Mononuclear cell (primary cell): ENCODE measurements around the gene DGKZ. TPM values are rescaled to one million over a fixed set of nuclear protein-coding genes. Genes with fewer than 3 reads are reported as not detected.

ENCODE experiments used
- H3K27me3 ChIP-seq: 2 replicates; pipeline ENCODE4 v1.6.0; 2011; ENCODE audit warnings: low read length, control low read depth; ENCODE audit not compliant: insufficient read depth
- H3K4me1 ChIP-seq: 2 replicates; pipeline ENCODE4 v1.5.1; 2011; ENCODE audit warnings: mild to moderate bottlenecking, low read length, control low read depth; ENCODE audit not compliant: insufficient read depth
- H3K4me3 ChIP-seq: 2 replicates; pipeline ENCODE4 v1.5.1; 2011; ENCODE audit warnings: mild to moderate bottlenecking, low read length, moderate library complexity
- H3K9me3 ChIP-seq: 2 replicates; pipeline ENCODE4 v1.5.1; 2011; ENCODE audit warnings: low read depth, mild to moderate bottlenecking, control low read depth, low read length
- total RNA-seq: library from RNA; depleted of rRNA; stranded (reverse); fragments of >200 nt; gene quantifications from one replicate; pipeline ENCODE4 v1.2.3, GENCODE V29; 2012

Gene DGKZ
- total RNA-seq, 1 donor: 90.6 TPM

DNA sequence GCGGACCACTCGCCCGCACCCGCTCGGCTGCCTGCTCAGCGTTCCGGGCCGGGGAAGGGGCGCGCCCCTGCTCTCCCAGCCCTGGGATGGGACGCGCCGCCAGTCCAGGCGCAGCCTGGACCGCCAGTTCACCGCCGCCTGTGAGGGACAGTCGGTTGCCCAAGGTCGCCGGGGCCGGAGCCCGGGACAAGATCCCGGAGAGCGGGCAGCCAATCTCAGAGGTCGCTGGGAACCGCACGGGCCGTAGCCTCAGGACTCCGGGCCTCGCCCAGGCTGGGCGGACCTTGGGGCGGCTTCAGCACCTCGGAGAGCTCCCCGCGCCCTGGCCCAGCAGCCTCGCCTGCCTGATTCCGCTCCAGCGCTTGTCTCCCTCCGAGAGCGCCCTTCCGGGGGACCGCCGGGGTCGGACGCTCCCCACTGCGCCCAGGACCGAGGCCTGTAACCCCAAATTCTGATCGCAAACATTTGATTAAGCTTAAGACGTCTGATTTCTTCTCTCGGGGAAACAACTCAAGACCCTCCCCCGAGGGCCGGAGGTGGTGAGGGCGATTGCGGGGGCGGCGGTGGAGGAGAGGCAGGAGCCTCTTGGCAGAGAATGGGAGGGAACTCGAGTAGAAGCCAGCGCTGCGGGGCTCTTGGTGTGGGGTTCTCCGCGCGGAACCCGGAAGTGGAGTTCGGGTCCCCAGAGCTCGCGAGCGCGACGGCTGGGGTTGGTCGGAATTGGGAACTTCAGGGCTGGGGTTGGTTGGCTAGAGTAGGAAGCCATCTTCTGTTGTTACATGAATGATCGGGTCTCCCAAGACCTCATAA is 45.4 kb downstream of the DGKZ start:
- H3K4me1 ChIP-seq: peaks cover 41% of the 10 kb centered on the region
- peaks cover 46% of the 10 kb centered on the region for H3K27me3 ChIP-seq
- H3K9me3 ChIP-seq: no peaks in the 10 kb centered on the region
- H3K4me3 ChIP-seq: no peak overlapping the region

DNA sequence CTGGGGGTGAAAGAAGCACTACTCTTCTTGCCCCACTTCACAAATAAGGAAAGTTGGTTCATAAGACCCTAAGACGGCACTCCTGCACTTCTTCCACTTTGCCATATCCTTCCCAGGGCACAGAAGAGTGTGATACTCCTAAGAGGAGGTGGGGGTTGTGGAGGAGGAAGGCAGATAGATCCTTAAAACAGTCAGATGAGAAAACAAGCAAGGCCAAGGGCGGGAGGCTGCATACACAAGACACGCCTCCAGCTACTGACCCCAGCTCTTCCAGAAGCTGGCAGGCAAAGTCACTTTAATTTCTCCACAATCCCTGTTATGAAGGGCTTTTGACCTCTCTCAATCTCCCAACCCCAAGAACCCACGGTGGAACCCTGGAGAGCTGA is 46.0 kb downstream of the DGKZ start:
- Histone ChIP-seq H3K9me3 (no peaks in the 10 kb centered on the region), H3K4me1 (peaks cover 35% of the 10 kb centered on the region), H3K4me3 (no peak overlapping the region), H3K27me3 (peaks cover 40% of the 10 kb centered on the region)

- peaks cover 35% of the 10 kb centered on the region for H3K27me3 ChIP-seq
- peaks cover 34% of the 10 kb centered on the region for H3K4me1 ChIP-seq
- no peak overlapping the region for H3K4me3 ChIP-seq
- no peaks in the 10 kb centered on the region for H3K9me3 ChIP-seq
These were observed 46.5 kb downstream of the DGKZ start for GRCh38 chr11:46393759-46394158.

DNA sequence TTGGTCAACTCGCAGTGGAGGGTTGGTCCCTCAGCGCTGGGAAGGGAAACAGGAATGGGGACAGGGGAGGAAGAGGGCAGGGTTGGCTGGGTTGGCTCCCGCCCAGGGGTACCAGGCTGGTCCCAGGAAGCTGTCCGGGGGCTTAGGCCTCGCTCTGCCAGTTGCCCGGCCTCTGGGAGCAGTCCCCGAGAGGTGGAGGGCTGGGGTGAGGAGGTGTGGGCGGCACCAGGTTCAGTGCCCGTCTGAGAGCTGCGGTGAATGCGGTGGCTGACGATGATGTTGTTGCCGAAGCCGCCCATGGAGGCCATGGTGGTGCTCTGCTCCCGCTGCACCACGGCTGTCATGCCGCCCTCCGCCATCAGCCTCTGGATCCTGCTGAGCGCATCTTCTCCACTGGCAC is 50.3 kb downstream of the DGKZ start:
- Histone ChIP-seq H3K27me3 (peaks cover 9% of the 10 kb centered on the region), H3K9me3 (no peaks in the 10 kb centered on the region), H3K4me1 (peaks cover 6% of the 10 kb centered on the region), H3K4me3 (no peak overlapping the region)

DNA sequence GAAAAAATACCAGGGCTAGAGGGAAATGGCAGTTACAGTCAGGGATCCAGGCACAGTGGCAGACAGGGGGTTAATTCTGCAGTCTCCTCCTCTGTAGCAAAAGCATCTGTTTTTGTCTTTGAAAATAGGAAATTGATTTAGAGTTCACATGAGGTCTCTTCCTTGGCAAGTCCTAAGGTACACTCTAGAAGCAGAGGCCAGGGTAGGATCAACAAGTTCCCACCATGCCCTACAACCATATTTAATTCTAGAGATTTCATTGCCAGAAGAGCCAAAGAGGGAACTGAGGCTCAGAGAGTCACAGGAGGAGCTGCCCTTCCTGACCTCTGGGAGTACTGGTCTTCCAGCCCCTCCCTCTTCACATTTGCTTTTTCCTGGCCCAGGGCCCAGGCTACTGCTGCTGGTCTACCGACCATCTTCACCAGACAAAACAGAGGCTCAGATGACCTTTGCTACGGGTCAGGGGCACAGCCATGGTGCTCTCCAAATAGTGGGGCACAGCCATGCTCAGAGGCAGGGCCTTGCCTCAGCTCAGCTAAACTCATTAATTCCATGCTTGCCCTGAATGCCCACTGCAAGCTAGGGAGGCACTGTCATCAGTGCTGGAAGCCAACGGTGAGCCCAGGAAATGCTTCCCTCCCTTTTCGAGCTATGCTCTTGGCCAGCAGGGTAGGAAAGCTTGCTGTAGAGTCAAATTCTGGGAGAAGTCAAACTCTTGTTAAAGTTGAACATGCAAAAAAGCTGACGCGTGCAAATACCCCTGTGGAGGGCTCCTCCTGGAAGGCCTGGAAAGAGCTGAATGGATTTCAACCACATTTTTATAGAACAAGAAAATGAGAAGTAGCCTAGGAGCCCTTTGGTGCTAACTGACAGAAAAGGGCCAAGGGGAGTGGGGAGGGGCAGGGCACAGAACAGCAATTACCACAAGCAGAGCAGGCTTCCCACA is 56.0 kb downstream of the DGKZ start:
- no peak overlapping the region for H3K4me3 ChIP-seq
- no peaks in the 10 kb centered on the region for H3K4me1 ChIP-seq
- no peaks in the 10 kb centered on the region for H3K27me3 ChIP-seq
- no peaks in the 10 kb centered on the region for H3K9me3 ChIP-seq

- Histone ChIP-seq H3K27me3 (no peaks in the 10 kb centered on the region), H3K4me1 (no peaks in the 10 kb centered on the region), H3K4me3 (no peak overlapping the region), H3K9me3 (no peaks in the 10 kb centered on the region)
These were observed 57.3 kb downstream of the DGKZ start for GRCh38 chr11:46404476-46405017.

GRCh38 chr11:46407635-46408034 is 60.4 kb downstream of the DGKZ start:
- Histone ChIP-seq H3K27me3 (no peaks in the 10 kb centered on the region), H3K4me1 (no peaks in the 10 kb centered on the region), H3K4me3 (no peak overlapping the region), H3K9me3 (no peaks in the 10 kb centered on the region)

DNA sequence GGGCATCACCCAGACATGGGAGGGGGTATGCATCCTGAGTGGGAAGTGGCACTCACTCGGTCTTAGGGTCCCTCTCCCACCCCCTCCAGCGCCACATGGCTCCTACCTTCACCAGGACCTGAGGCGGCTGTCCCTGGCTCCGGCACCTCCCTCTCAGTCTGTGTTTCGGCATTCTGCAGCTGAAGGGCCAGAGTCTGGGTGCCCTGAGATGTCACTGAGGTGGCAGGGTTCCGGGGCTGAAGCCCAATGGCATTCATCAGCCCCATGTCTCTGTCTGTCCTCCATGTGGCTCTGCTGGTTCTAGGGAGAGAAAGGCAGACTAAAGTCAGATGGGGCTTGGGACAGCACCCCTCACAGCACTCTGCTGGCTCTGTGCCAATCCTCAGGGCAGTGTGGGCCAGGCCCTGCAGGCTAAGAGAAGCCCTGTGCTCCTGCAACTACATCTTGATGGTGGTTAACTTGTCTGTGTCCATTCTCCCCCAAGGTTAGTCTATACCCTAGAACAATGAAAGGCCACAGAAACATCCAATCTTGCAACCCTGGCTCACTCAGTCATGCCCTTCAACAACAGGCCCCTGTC is 61.2 kb downstream of the DGKZ start:
- H3K27me3 ChIP-seq: no peaks in the 10 kb centered on the region
- no peaks in the 10 kb centered on the region for H3K4me1 ChIP-seq
- H3K9me3 ChIP-seq: no peaks in the 10 kb centered on the region
- H3K4me3 ChIP-seq: no peak overlapping the region

GRCh38 chr11:46410021-46410420 is 62.8 kb downstream of the DGKZ start:
- H3K4me1 ChIP-seq: no peaks in the 10 kb centered on the region
- no peaks in the 10 kb centered on the region for H3K9me3 ChIP-seq
- H3K4me3 ChIP-seq: no peak overlapping the region
- H3K27me3 ChIP-seq: no peaks in the 10 kb centered on the region

- no peaks in the 10 kb centered on the region for H3K27me3 ChIP-seq
- no peaks in the 10 kb centered on the region for H3K9me3 ChIP-seq
- no peaks in the 10 kb centered on the region for H3K4me1 ChIP-seq
- no peak overlapping the region for H3K4me3 ChIP-seq
These were observed 66.7 kb downstream of the DGKZ start for GRCh38 chr11:46413760-46414465.

GRCh38 chr11:46414466-46414796 is 67.2 kb downstream of the DGKZ start:
- no peaks in the 10 kb centered on the region for H3K9me3 ChIP-seq
- no peaks in the 10 kb centered on the region for H3K27me3 ChIP-seq
- H3K4me3 ChIP-seq: no peak overlapping the region
- no peaks in the 10 kb centered on the region for H3K4me1 ChIP-seq

GRCh38 chr11:46414879-46415278 is 67.6 kb downstream of the DGKZ start:
- no peak overlapping the region for H3K4me3 ChIP-seq
- H3K9me3 ChIP-seq: no peaks in the 10 kb centered on the region

GRCh38 chr11:46417711-46418110 is 70.4 kb downstream of the DGKZ start:
- Histone ChIP-seq H3K4me1 (no peaks in the 10 kb centered on the region), H3K9me3 (no peaks in the 10 kb centered on the region), H3K27me3 (no peaks in the 10 kb centered on the region), H3K4me3 (no peak overlapping the region)

More at GRCh38 chr11:46414879-46415278, 67.6 kb downstream of the DGKZ start:
- no peaks in the 10 kb centered on the region for H3K4me1 ChIP-seq
- no peaks in the 10 kb centered on the region for H3K27me3 ChIP-seq

- H3K4me1 ChIP-seq: no peaks in the 10 kb centered on the region
- H3K9me3 ChIP-seq: no peaks in the 10 kb centered on the region
- no peak overlapping the region for H3K4me3 ChIP-seq
- H3K27me3 ChIP-seq: no peaks in the 10 kb centered on the region
These were observed 71.5 kb downstream of the DGKZ start for GRCh38 chr11:46418751-46419150.
